GM18517 (cell line): Measurements from ENCODE around the gene KIF1A.

ENCODE experiments used
- ATAC-seq: cut with Tn5 transposase; IDR thresholded peaks from one replicate; pipeline ENCODE4 v1.9.1; 2021; ENCODE audit warnings: mild to moderate bottlenecking, moderate library complexity; ENCODE audit not compliant: unreplicated experiment

The KIF1A gene

GRCh38 chr2:240774856-240775255, 45.2 kb downstream of the KIF1A start:
- ATAC-seq = no peak

- ATAC-seq = no peak
Measured at GRCh38 chr2:240769096-240769495, 50.9 kb downstream of the KIF1A start.

GRCh38 chr2:240768216-240768615, 51.8 kb downstream of the KIF1A start:
- no peak for ATAC-seq

- no peak for ATAC-seq
Measured at GRCh38 chr2:240767341-240767740, 52.7 kb downstream of the KIF1A start.

GRCh38 chr2:240766072-240766471, 53.9 kb downstream of the KIF1A start:
- ATAC-seq = no peak

- no peak for ATAC-seq
Measured at GRCh38 chr2:240765007-240765406, 55.0 kb downstream of the KIF1A start.

- ATAC-seq = no peak
Measured at GRCh38 chr2:240764605-240765004, 55.4 kb downstream of the KIF1A start.

GRCh38 chr2:240762971-240763370, 57.0 kb downstream of the KIF1A start:
- no peak for ATAC-seq

- no peak for ATAC-seq
Measured at GRCh38 chr2:240762249-240762648, 57.8 kb downstream of the KIF1A start.

- ATAC-seq = no peak
Measured at GRCh38 chr2:240760576-240761246, 59.3 kb downstream of the KIF1A start.

GRCh38 chr2:240760121-240760520, 59.9 kb downstream of the KIF1A start:
- ATAC-seq = no peak

- no peak for ATAC-seq
Measured at GRCh38 chr2:240759459-240759858, 60.6 kb downstream of the KIF1A start.

- ATAC-seq = no peak
Measured at GRCh38 chr2:240757086-240757614, 62.9 kb downstream of the KIF1A start.

- no peak for ATAC-seq
Measured at GRCh38 chr2:240752209-240752608, 67.8 kb downstream of the KIF1A start.

- no peak for ATAC-seq
Measured at GRCh38 chr2:240750409-240750808, 69.6 kb downstream of the KIF1A start.

GRCh38 chr2:240749516-240749915, 70.5 kb downstream of the KIF1A start:
- no peak for ATAC-seq

- ATAC-seq = no peak
Measured at GRCh38 chr2:240747256-240747655, 72.8 kb downstream of the KIF1A start.

- ATAC-seq = no peak
Measured at GRCh38 chr2:240746671-240747070, 73.3 kb downstream of the KIF1A start.

GRCh38 chr2:240745962-240746361, 74.1 kb downstream of the KIF1A start:
- no peak for ATAC-seq

- ATAC-seq = no peak
Measured at GRCh38 chr2:240745456-240745855, 74.6 kb downstream of the KIF1A start.

- no peak for ATAC-seq
Measured at GRCh38 chr2:240742602-240743095, 77.4 kb downstream of the KIF1A start.

- ATAC-seq = no peak
Measured at GRCh38 chr2:240741091-240741490, 78.9 kb downstream of the KIF1A start.

- no peak for ATAC-seq
Measured at GRCh38 chr2:240739797-240740196, 80.2 kb downstream of the KIF1A start.
